NCI-H2029 (cell line): Measurements from ENCODE around the gene GMPPA.

ENCODE experiments used
- DNase-seq: peaks from one replicate; lab custom pipeline; 2025; lab: John Stamatoyannopoulos, UW

GMPPA gene

GRCh38 chr2:219498280-219499057 lies at the start of gene GMPPA:
TSS of gene GMPPA (plus strand) at chr2:219498891. CDS start at chr2:219499976, 1,085 bp downstream.
- DNase-seq, result peak; percentile 91

DNA sequence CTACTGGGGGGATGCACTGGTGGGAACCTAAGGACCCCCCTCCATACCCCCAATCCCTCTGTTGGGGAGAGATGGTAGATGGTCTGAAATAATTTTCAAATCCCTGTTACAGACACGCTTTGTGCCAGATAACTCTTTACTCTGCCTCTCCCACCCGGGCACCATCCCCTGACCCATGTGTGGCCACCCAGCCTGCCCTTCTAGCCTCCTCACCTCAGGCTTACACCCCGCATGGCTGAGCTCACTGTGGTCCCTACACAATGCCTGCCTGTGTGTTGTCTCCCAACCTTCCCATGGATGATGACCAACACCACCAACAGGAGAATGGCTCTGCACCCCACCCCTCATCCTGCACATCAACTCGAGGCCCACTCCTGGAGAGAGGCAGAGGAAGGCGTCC lies 49.1 kb upstream of the GMPPA start:
- DNase-seq, result no peak

DNA sequence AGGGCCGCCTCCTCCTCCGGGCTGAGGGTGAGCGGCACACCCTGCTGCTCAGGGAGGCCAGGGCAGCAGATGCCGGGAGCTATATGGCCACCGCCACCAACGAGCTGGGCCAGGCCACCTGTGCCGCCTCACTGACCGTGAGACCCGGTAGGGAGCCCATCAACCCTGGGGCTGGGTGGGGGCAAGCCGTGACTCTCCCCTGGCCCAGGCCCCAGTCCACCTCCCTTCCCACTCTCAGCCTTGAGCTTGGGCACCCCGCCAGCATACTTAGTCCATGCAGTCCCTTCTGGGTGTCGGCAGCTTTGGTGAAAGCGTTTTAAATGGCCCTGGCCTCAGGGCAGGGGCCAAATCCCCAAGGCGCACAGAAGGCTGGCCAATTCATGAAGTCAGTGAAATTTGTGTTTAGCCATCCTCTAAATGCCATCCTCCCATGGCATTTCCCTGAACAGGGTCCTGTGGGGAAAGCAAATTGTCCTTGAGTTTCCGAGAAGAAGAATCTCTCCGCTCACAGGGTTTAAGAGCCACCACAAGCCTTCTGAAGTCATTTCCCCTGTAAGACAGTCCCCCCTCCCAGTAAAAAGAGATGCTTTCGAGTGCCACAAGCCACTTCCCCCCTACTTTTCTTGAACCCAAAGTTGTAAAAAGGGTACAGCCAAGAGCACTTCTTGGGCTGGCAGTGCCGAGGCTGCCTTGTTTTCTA lies 46.9 kb upstream of the GMPPA start:
- no peak for DNase-seq

- DNase-seq, result no peak
These were observed 46.1 kb upstream of the GMPPA start for GRCh38 chr2:219452361-219453317.

DNA sequence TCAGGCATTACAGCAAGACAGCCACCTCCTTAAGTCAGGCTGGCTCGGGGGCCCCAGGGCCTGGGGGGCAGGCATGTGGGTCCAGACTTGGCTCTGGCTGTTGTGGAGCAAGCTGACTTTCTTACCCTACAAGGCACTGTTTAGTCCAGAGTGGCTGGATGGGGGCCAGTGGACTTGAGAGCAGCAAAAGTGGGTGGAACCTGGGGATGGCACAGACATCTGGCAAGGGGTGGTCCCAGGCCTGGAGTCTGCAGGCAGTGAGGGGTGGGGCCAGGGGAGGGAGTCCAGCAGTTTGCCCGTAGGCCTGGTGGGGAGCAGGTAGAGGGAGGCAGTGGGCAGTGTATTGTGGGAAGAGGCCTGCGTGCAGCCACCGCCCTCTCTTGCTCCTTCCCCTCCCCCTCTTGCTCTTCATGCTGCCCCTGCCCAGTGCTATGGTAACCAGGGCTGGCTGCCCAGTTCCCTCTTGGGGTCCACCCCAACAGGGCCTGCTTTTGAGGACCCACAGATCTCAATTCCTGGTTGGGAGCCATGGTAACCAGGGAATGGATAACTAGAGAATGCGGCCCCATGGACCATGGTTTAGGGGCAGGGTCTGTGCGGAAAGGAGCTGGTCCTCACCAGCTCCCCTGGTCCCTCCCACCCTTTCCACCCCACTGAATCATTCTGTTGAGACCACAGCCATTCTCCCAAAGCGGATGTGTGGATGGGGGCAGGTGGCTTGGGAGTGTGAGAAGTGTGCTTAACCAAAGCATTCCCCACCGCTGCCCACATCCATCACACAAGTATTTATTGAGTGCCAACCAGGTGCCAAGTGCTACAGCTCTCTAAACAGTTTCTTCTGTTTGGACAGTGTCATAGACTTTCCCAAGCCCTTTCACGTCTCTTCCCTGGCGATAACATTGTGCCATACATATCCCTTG lies 44.8 kb upstream of the GMPPA start:
- peak; percentile 65 for DNase-seq

GRCh38 chr2:219455581-219455980 lies 43.1 kb upstream of the GMPPA start:
- DNase-seq, result no peak

GRCh38 chr2:219457784-219458369 lies 40.8 kb upstream of the GMPPA start:
- DNase-seq, result no peak

- DNase-seq, result no peak
These were observed 39.7 kb upstream of the GMPPA start for GRCh38 chr2:219458996-219459395.

DNA sequence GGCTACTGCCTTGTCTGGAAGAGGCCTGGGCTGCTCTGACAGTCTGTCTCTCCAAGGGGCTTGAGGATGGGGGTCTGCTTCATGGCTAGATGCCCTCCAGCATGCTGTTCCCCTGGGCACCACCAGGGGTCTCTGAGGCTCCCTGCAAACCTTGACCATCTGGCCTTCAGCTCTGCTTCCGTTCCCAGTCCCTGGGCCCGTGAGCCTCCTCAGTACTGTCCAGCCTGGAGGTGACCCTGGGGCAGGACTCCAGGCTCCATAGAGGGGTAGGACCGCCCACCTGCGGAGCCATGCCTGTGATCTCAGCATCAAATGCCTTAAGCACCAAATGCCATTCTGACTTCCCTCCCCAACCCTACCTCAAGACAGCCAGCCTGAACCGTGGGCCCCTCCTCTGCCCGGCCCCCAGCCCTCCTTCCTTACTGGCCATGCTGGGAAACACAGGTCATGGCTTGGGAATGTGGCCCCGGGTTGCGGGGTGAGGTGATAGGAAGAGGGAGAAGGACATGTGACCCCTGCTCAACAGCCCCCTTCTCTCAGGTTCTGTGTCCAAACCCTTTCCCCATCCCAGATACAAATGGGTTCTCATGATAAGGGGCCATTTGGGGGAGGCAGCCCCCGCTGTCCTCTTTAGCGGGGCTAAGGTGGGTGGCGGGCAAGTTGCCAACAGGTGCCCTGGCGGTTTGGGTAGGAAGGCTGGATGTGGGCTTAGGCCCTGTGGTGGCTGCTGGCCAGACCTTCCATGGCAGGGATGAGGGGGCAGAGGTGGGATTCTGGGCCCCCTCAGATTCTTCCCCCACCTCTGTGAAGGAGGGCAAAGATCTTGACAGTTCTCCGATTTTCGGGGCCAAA lies 39.0 kb upstream of the GMPPA start:
- peak; percentile 12 for DNase-seq

GRCh38 chr2:219460424-219460926 lies 38.2 kb upstream of the GMPPA start:
- no peak for DNase-seq

DNA sequence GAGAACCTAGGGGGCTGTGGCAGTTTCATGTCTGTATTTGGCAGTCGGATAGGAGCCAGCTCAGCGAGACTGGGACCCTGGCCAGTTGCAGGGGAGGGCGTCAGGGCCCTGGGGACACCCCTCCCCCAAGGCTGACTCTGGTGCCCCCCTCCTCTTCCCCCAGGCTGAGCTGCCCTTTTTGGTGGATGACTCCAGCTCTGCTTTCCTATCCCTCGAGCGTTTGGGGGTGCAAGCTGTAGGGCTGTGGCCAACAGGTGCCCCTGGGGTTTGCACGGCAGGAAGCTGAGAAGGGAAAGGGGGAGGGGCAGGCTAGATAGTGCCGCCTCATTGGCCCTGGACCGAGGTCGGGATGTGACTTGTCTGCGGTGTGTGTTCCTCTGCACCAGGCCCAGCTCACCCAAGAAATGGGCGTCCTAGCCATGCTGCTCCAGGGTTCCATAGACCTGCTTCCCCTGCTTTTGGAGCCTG lies 37.6 kb upstream of the GMPPA start:
- no peak for DNase-seq

DNA sequence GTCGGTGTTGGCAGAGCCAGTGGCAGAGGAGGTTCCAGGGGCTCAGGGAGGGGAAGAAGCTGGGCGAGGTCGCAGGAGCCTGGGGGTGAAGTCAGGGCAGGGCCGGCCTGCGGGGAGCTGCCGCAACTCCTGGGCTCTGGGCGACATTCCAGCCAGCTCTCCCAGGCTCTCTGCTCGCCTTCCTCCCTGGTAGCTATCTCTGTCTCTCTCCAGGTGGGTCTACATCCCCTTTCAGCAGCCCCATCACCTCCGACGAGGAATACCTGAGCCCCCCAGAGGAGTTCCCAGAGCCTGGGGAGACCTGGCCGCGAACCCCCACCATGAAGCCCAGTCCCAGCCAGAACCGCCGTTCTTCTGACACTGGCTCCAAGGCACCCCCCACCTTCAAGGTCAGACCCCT lies 37.0 kb upstream of the GMPPA start:
- DNase-seq, result no peak

DNA sequence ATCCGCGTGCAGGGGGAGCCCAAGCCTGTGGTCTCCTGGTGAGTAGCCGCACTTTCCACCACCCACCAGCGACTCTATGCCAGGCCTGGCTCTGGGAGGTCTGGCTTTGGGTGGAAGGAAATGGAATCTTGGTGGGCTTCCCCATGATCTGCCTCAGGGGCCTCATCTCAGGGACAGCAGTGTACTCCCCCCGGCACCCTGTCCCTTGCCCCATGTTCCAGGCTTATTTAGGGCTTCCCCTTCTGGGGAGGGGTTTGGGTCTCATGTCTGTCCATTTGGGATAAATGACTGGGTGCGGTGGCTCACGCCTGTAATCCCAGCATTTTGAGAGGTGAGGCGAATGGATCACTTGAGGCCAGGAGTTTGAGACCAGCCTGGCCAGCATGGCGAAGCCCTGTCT lies 36.3 kb upstream of the GMPPA start:
- no peak for DNase-seq

DNA sequence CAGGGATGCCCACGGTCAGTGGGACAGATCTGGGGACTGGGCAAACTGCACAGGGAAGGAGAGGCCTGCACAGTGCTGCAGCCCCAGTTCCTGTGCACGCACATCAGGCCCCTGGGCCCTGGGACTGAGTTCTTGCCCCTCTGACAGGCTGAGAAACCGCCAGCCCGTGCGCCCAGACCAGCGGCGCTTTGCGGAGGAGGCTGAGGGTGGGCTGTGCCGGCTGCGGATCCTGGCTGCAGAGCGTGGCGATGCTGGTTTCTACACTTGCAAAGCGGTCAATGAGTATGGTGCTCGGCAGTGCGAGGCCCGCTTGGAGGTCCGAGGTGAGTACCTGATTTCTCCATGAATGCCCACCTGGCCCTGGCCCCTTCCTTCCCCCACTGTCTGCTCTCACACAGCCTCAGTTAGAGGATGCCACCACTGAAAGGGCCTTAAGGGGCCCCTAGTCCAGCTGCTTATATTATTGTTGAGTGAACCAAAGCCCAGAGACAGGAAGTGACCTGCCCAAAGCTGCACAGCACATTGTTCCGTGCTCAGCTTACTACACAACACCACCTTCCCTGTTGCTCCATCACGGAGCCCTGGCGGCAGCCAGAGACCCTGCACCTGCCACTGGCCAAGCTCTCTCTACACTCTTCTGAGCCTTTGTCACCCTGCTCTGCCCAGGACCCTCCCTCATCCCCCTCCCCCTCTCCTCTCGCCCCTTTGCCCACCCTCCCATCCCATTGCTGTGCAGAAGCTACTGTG lies 34.2 kb upstream of the GMPPA start:
- DNase-seq, result no peak

DNA sequence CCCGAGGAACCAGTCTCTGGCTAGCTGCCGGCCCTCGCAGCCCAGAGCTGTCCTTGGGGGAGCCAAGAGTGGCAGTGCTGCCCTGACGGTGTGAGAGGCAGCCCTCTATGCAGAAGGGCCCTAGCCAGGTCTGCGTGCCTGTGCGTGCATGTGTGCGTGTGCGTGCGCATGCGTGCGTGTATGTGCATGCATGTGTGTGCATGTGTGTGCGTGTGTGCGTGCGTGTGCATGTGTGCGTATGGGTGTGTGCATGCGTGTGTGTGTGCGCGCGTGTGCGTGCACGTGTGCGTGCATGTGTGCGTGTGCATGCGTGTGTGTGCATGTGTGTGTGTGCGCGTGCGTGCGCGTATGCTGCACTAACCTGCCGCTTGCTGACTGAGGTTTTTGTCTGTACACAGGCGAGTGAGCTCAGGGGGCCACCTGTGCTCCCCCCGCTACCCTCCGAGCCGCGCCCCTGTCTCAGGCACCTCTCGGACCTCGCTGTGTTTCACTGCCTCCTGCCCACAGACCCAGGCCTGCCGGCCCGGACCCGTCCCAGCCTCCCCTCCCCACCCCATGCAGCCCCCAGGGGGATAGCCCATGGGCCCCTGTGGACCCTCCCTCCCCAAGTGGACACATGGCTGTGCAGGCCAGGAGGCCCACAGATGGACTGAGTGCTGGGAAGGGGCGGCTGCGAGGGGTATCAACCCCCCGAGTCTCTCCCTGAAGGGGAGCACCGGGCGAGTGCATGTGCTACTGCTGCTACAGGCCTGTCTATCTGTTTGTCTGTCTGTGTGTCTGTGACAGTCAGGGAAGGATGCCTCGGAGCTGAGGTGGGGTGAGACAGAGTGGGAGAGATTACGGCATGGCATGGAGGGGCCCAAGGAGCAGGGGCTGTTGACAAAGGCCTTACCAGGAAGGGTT lies 32.8 kb upstream of the GMPPA start:
- DNase-seq, result no peak

GRCh38 chr2:219466816-219467735 lies 31.6 kb upstream of the GMPPA start:
- DNase-seq, result no peak

GRCh38 chr2:219467736-219468075 lies 31.0 kb upstream of the GMPPA start:
- no peak for DNase-seq
